CD4-positive, alpha-beta T cell treated with Interleukin-15 for 4 hours (primary cell): ENCODE measurements around the gene CCDC188.

Experiments
- DNase-seq: peaks from one replicate; pipeline ENCODE4 v3.0.0-alpha.2; 2020; ENCODE audit warnings: low spot score

The CCDC188 gene

GRCh38 chr22:20116951-20117632, 33.8 kb downstream of the CCDC188 start, which contains the start of gene TRMT2A:
Gene TRMT2A (minus strand): TSS chr22:20117226. CDS start chr22:20116906, 320 bp downstream.
- peak; percentile 97 for DNase-seq

GRCh38 chr22:20116376-20116950, 34.4 kb downstream of the CCDC188 start:
- DNase-seq = no peak

- no peak for DNase-seq
Observed at GRCh38 chr22:20115691-20116375, 35.0 kb downstream of the CCDC188 start, which contains the start of gene RANBP1. Gene RANBP1 (plus strand): TSS chr22:20116104. CDS start chr22:20116185, 81 bp downstream.

- DNase-seq = no peak
Observed at GRCh38 chr22:20114506-20115475, 36.1 kb downstream of the CCDC188 start.

- no peak for DNase-seq
Observed at GRCh38 chr22:20113551-20114310, 37.1 kb downstream of the CCDC188 start.

GRCh38 chr22:20112623-20113511, 38.0 kb downstream of the CCDC188 start:
- no peak for DNase-seq

GRCh38 chr22:20111689-20112622, 38.9 kb downstream of the CCDC188 start:
- no peak for DNase-seq

GRCh38 chr22:20111045-20111688, 39.7 kb downstream of the CCDC188 start:
- peak; percentile 16 for DNase-seq

GRCh38 chr22:20110359-20110985, 40.4 kb downstream of the CCDC188 start:
- no peak for DNase-seq

GRCh38 chr22:20109411-20110358, 41.2 kb downstream of the CCDC188 start:
- no peak for DNase-seq

- DNase-seq = no peak
Observed at GRCh38 chr22:20108757-20109230, 42.1 kb downstream of the CCDC188 start.

- no peak for DNase-seq
Observed at GRCh38 chr22:20107951-20108756, 42.7 kb downstream of the CCDC188 start.

- DNase-seq = no peak
Observed at GRCh38 chr22:20107471-20107901, 43.4 kb downstream of the CCDC188 start.

GRCh38 chr22:20106849-20107237, 44.0 kb downstream of the CCDC188 start:
- no peak for DNase-seq

GRCh38 chr22:20106205-20106848, 44.5 kb downstream of the CCDC188 start:
- DNase-seq = no peak
